WERI-Rb-1 (cell line): Measurements from ENCODE around the gene POGZ.

ENCODE experiments used
- DNase-seq: peaks from one replicate; pipeline ENCODE4 v3.0.0-alpha.2; 2020
- H3K27ac ChIP-seq: fragments of 250-450 bp; sonication (Bioruptor Pico); 2 replicates; pipeline ENCODE4 v1.5.1; 2020; ENCODE audit warnings: mild to moderate bottlenecking, moderate library complexity
- H3K27me3 ChIP-seq: fragments of 250-450 bp; sonication (Bioruptor Pico); 2 replicates; pipeline ENCODE4 v1.5.1; 2021; ENCODE audit warnings: mild to moderate bottlenecking, low read depth, moderate library complexity; ENCODE audit not compliant: insufficient read depth, severe bottlenecking
- H3K36me3 ChIP-seq: fragments of 250-450 bp; sonication (Bioruptor Pico); 2 replicates; pipeline ENCODE4 v1.5.1; 2020; ENCODE audit warnings: mild to moderate bottlenecking, moderate library complexity
- H3K4me3 ChIP-seq: 2 replicates; pipeline ENCODE4 v1.5.1; 2011; ENCODE audit warnings: low read depth, mild to moderate bottlenecking, control low read depth, low read length
- H3K9me3 ChIP-seq: fragments of 250-450 bp; sonication (Bioruptor Pico); 2 replicates; pipeline ENCODE4 v1.5.1; 2021; ENCODE audit warnings: mild to moderate bottlenecking, moderate library complexity; ENCODE audit not compliant: severe bottlenecking
- TF ChIP-seq, protein P1 (sequence below): IDR thresholded peaks from 2 replicates; pipeline ENCODE4 v1.5.1; 2011; ENCODE audit warnings: low read depth, mild to moderate bottlenecking, control low read depth, inconsistent platforms, low read length

Gene POGZ

DNA sequence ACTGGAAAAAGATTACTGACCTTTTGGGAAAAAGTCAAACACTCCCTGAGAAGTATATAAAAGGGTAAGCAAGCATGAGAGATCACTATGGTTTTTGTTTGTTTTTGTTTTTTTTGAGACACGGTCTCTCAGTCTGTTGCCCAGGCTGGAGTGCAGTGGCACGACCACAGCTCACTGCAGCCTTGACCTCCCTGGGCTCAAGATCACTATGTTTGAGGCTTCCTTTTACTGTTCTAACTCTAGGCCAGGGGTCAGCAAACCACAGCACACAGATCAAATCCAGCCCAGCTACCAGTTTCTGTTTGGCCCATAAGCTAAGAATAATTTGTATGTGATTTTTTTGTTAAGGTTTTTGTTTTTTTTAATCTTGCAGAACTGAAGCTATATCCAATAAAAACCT is 34.2 kb downstream of the POGZ start:
- TF ChIP-seq, protein P1, sequence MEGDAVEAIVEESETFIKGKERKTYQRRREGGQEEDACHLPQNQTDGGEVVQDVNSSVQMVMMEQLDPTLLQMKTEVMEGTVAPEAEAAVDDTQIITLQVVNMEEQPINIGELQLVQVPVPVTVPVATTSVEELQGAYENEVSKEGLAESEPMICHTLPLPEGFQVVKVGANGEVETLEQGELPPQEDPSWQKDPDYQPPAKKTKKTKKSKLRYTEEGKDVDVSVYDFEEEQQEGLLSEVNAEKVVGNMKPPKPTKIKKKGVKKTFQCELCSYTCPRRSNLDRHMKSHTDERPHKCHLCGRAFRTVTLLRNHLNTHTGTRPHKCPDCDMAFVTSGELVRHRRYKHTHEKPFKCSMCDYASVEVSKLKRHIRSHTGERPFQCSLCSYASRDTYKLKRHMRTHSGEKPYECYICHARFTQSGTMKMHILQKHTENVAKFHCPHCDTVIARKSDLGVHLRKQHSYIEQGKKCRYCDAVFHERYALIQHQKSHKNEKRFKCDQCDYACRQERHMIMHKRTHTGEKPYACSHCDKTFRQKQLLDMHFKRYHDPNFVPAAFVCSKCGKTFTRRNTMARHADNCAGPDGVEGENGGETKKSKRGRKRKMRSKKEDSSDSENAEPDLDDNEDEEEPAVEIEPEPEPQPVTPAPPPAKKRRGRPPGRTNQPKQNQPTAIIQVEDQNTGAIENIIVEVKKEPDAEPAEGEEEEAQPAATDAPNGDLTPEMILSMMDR = no peak
- no peaks in the 10 kb centered on the region for H3K9me3 ChIP-seq
- DNase-seq = no peak
- no peak overlapping the region for H3K27ac ChIP-seq
- peaks cover 97% of the 10 kb centered on the region for H3K36me3 ChIP-seq
- no peaks in the 10 kb centered on the region for H3K27me3 ChIP-seq
- H3K4me3 ChIP-seq = no peak overlapping the region

DNA sequence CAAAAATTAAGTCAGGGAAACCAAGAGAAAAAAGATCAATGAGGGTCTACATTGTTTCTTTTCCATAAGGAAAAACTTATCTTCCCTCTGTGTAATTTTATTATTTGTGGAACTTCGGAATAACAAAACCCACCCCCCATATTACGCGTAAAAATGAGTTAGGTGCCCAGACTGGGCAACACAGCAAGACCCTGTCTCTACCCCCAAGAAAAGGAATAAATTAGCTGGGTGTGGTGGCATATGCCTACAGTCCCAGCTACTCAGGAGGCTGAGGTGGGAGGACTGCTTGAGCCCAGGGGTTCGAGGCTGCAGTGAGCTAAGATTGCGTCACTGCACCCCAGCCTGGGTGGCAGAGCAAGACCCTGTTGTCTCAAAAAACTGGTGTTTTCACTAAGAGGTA is 39.5 kb downstream of the POGZ start:
- Histone ChIP-seq H3K27ac (no peak overlapping the region), H3K27me3 (no peaks in the 10 kb centered on the region), H3K4me3 (no peak overlapping the region), H3K9me3 (no peaks in the 10 kb centered on the region), H3K36me3 (peaks cover 95% of the 10 kb centered on the region)
- DNase-seq = no peak
- TF ChIP-seq, protein P1 = no peak

DNA sequence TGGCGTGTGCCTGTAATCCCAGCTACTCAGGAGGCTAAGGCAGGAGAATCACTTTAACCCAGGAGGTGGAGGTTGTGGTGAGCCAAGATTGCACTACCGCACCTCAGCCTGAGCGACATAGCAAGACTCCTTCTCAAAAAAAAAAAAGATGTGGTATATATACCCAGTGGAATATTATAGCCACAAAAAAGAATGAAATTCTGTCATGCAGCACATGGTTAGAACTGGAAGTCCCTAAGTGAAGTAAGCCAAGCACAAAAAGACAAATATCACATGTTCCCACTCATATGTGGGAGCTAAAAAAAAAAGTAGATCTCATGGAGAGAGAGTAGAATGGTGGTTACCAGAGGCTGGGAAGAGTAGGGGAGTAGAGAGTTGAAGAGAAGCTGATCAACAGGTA is 41.2 kb downstream of the POGZ start:
- TF ChIP-seq, protein P1 = no peak
- Histone ChIP-seq H3K27ac (no peak overlapping the region), H3K9me3 (no peaks in the 10 kb centered on the region), H3K36me3 (peaks cover 92% of the 10 kb centered on the region), H3K27me3 (no peaks in the 10 kb centered on the region), H3K4me3 (no peak overlapping the region)
- DNase-seq = no peak

DNA sequence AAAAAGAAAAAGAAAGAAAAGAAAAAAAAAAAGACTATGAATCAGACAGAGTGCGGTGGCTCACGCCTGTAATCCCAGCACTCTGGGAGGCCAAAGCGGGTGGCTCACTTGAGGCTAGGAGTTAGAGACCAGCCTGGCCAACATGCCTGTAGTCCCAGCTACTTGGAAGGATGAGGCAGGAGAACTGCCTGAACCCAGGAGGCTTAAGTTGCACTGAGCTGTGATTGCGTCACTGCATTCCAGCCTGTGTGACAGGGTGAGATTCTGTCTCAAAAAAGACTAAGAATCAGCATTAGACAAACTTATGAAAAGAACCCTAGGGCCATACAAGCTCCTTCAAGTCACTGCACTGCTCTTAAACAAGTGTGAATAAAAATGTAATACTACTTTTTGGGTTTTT is 43.1 kb downstream of the POGZ start:
- Histone ChIP-seq H3K27ac (no peak overlapping the region), H3K36me3 (peaks cover 92% of the 10 kb centered on the region), H3K4me3 (no peak overlapping the region), H3K9me3 (no peaks in the 10 kb centered on the region), H3K27me3 (no peaks in the 10 kb centered on the region)
- TF ChIP-seq, protein P1 = no peak
- DNase-seq = no peak

DNA sequence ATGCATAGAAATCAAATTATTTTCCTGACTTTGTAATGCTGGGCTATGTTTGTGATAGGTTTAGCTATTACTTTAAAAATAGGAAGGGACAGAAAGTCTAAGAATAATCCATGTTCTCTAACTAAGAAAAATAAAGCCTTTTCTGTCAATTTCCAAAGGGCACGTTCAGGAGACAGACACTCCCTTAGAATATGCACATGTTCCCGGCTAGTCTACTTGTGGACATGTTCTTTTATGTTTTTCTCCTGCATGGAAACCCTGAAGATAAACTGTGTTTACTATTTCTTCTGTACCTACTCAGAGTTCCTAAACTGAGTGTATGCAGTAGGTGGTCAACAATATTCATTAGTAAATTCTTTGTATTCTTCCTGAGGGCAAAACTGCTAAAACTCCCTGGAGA is 47.4 kb downstream of the POGZ start:
- peaks cover 95% of the 10 kb centered on the region for H3K36me3 ChIP-seq
- TF ChIP-seq, protein P1 = no peak
- no peak for DNase-seq
- H3K9me3 ChIP-seq = no peaks in the 10 kb centered on the region
- H3K27me3 ChIP-seq = no peaks in the 10 kb centered on the region
- no peak overlapping the region for H3K27ac ChIP-seq
- H3K4me3 ChIP-seq = no peak overlapping the region

DNA sequence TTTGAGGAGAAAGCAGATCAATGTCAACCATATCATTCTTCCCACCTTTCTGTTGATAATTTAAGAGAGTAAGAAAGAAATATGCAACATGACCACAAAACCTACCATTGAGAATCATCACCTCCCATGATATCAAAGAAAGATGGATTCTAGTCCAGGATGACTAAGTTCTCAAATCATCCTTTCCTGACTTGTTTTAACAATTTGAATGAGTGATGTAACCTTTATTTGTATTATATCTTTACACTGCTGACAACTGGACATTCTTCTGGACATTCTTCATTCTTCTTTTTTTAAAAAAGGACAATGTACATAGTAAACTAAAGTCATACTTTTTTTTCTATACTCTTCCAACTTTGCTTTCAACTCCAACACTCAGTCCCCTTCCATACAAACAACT is 50.4 kb downstream of the POGZ start:
- Histone ChIP-seq H3K36me3 (peaks cover 96% of the 10 kb centered on the region), H3K27me3 (no peaks in the 10 kb centered on the region)
- TF ChIP-seq, protein P1 = no peak

More for the DNA sequence above, 50.4 kb downstream of the POGZ start:
- no peaks in the 10 kb centered on the region for H3K9me3 ChIP-seq
- no peak overlapping the region for H3K4me3 ChIP-seq
- DNase-seq = no peak
- H3K27ac ChIP-seq = no peak overlapping the region
